Activated naive CD4-positive, alpha-beta T cell treated with anti-CD3 and anti-CD28 coated beads, Interleukin-2, amount 50 U/mL, for 72 hours (primary cell): ENCODE measurements around the gene OMD. TPM values are rescaled to one million over a fixed set of nuclear protein-coding genes. Genes with fewer than 3 reads are reported as not detected.

Experiments used
- ATAC-seq, 2 donors: fragments of 150-1000 bp; cut with Tn5 transposase; 2 replicates each; pipeline ENCODE4 v1.10.0; 2021; ENCODE audit warnings: mild to moderate bottlenecking in 2 of 2, moderate library complexity in 2 of 2
- DNase-seq, 2 donors: peaks; one replicate each; pipeline ENCODE4 v3.0.0; 2021 to 2022; ENCODE audit warnings: low spot score in 2 of 2
- H3K27ac Mint-ChIP-seq, 2 donors: one replicate each; pipeline ENCODE4 v1.8.0; 2022; ENCODE audit warnings: mild to moderate bottlenecking in 2 of 2, mixed read lengths in 2 of 2
- H3K36me3 Mint-ChIP-seq, 2 donors: one replicate each; pipeline ENCODE4 v1.8.0; 2022; ENCODE audit warnings: mixed read lengths in 2 of 2
- H3K9me3 Mint-ChIP-seq, 2 donors: one replicate each; pipeline ENCODE4 v1.8.0; 2022; ENCODE audit warnings: mixed read lengths in 2 of 2
- total RNA-seq, 2 donors: library from RNA; stranded (reverse); gene quantifications; one replicate each; pipeline ENCODE4 v1.2.3, GENCODE V29; 2022

OMD gene
- total RNA-seq: not detected

- peaks cover 0 to 6% of the 10 kb centered on the region in 2 donors for H3K36me3 Mint-ChIP-seq
- ATAC-seq (no peak), DNase-seq (no peak)
- no peaks in the 10 kb centered on the region for H3K9me3 Mint-ChIP-seq
- no peak within 1 kb of the TSS for H3K27ac Mint-ChIP-seq
Measured at GRCh38 chr9:92424340-92424739, at the start of gene OMD. TSS of gene OMD (minus strand) at chr9:92424471. CDS start at chr9:92417558, 6,913 bp downstream.

- DNase-seq (no peak), ATAC-seq (no peak)
- Mint-ChIP-seq H3K27ac (no peak overlapping the region), H3K9me3 (no peaks in the 10 kb centered on the region), H3K36me3 (no peaks in the 10 kb centered on the region)
Measured at GRCh38 chr9:92468206-92468605, 43.9 kb upstream of the OMD start.

- H3K27ac Mint-ChIP-seq: no peak overlapping the region
- no peaks in the 10 kb centered on the region for H3K36me3 Mint-ChIP-seq
- DNase-seq (no peak), ATAC-seq (no peak)
- no peaks in the 10 kb centered on the region for H3K9me3 Mint-ChIP-seq
Measured at GRCh38 chr9:92467511-92467910, 43.2 kb upstream of the OMD start.

GRCh38 chr9:92467041-92467440 is 42.8 kb upstream of the OMD start:
- Mint-ChIP-seq H3K27ac (no peak overlapping the region), H3K9me3 (no peaks in the 10 kb centered on the region), H3K36me3 (no peaks in the 10 kb centered on the region)
- DNase-seq (no peak), ATAC-seq (no peak)

- H3K9me3 Mint-ChIP-seq: no peaks in the 10 kb centered on the region
- ATAC-seq (no peak), DNase-seq (no peak)
- H3K27ac Mint-ChIP-seq: no peak overlapping the region
- no peaks in the 10 kb centered on the region for H3K36me3 Mint-ChIP-seq
Measured at GRCh38 chr9:92463984-92464383, 39.7 kb upstream of the OMD start.

- ATAC-seq (no peak), DNase-seq (no peak)
- H3K36me3 Mint-ChIP-seq: no peaks in the 10 kb centered on the region
- H3K27ac Mint-ChIP-seq: no peak overlapping the region
- no peaks in the 10 kb centered on the region for H3K9me3 Mint-ChIP-seq
Measured at GRCh38 chr9:92463387-92463786, 39.1 kb upstream of the OMD start.

- no peaks in the 10 kb centered on the region for H3K36me3 Mint-ChIP-seq
- H3K27ac Mint-ChIP-seq: no peak overlapping the region
Measured at GRCh38 chr9:92457576-92457975, 33.3 kb upstream of the OMD start.

GRCh38 chr9:92455217-92455616 is 30.9 kb upstream of the OMD start:
- Mint-ChIP-seq H3K27ac (no peak overlapping the region), H3K9me3 (no peaks in the 10 kb centered on the region), H3K36me3 (no peaks in the 10 kb centered on the region)
- DNase-seq: no peak
- no peak for ATAC-seq

More at GRCh38 chr9:92457576-92457975, 33.3 kb upstream of the OMD start:
- no peak for ATAC-seq
- no peaks in the 10 kb centered on the region for H3K9me3 Mint-ChIP-seq
- DNase-seq: no peak

GRCh38 chr9:92446536-92446935 is 22.3 kb upstream of the OMD start:
- no peaks in the 10 kb centered on the region for H3K9me3 Mint-ChIP-seq

GRCh38 chr9:92444841-92445240 is 20.6 kb upstream of the OMD start:
- H3K36me3 Mint-ChIP-seq: no peaks in the 10 kb centered on the region
- no peaks in the 10 kb centered on the region for H3K9me3 Mint-ChIP-seq
- ATAC-seq: no peak
- no peak overlapping the region for H3K27ac Mint-ChIP-seq
- no peak for DNase-seq

More at GRCh38 chr9:92446536-92446935, 22.3 kb upstream of the OMD start:
- Mint-ChIP-seq H3K36me3 (no peaks in the 10 kb centered on the region), H3K27ac (no peak overlapping the region)
- ATAC-seq: no peak
- no peak for DNase-seq

GRCh38 chr9:92440751-92441046 is 16.4 kb upstream of the OMD start:
- Mint-ChIP-seq H3K36me3 (no peaks in the 10 kb centered on the region), H3K27ac (no peak overlapping the region), H3K9me3 (no peaks in the 10 kb centered on the region)
- peak in 1 of 2 donors; percentile 93 for ATAC-seq
- DNase-seq: no peak

GRCh38 chr9:92439921-92440750 is 15.9 kb upstream of the OMD start:
- Mint-ChIP-seq H3K36me3 (no peaks in the 10 kb centered on the region), H3K9me3 (no peaks in the 10 kb centered on the region), H3K27ac (no peak overlapping the region)
- DNase-seq (no peak), ATAC-seq (no peak)

- ATAC-seq: no peak
- no peak for DNase-seq
- Mint-ChIP-seq H3K9me3 (no peaks in the 10 kb centered on the region), H3K27ac (no peak overlapping the region), H3K36me3 (no peaks in the 10 kb centered on the region)
Measured at GRCh38 chr9:92438900-92439526, 14.7 kb upstream of the OMD start.

GRCh38 chr9:92435263-92435662 is 11.0 kb upstream of the OMD start:
- Mint-ChIP-seq H3K36me3 (peaks cover 0 to 6% of the 10 kb centered on the region in 2 donors), H3K27ac (no peak overlapping the region), H3K9me3 (no peaks in the 10 kb centered on the region)
- no peak for DNase-seq
- no peak for ATAC-seq

- no peak for DNase-seq
- Mint-ChIP-seq H3K36me3 (peaks cover 0 to 6% of the 10 kb centered on the region in 2 donors), H3K27ac (no peak overlapping the region), H3K9me3 (no peaks in the 10 kb centered on the region)
- ATAC-seq: no peak
Measured at GRCh38 chr9:92432972-92433548, 8.8 kb upstream of the OMD start.

- no peak for ATAC-seq
- Mint-ChIP-seq H3K9me3 (no peaks in the 10 kb centered on the region), H3K27ac (no peak overlapping the region), H3K36me3 (peaks cover 0 to 6% of the 10 kb centered on the region in 2 donors)
- no peak for DNase-seq
Measured at GRCh38 chr9:92432350-92432749, 8.1 kb upstream of the OMD start.

GRCh38 chr9:92429836-92430235 is 5.6 kb upstream of the OMD start:
- peaks cover 0 to 6% of the 10 kb centered on the region in 2 donors for H3K36me3 Mint-ChIP-seq
- DNase-seq: no peak
- H3K27ac Mint-ChIP-seq: no peak overlapping the region
- no peaks in the 10 kb centered on the region for H3K9me3 Mint-ChIP-seq
- ATAC-seq: no peak
